Measurements from ENCODE around the gene SSX2IP. TPM values are rescaled to one million over a fixed set of nuclear protein-coding genes. Genes with fewer than 3 reads are reported as not detected.
"Not testable (repeated sequence)": the region's sequence is repeated elsewhere in the genome, so short reads cannot be mapped to it uniquely, and the experiment has no call there.

The SSX2IP gene
- total RNA-seq, 4 donors from 2014 or later: 2.9 to 34.3 (median 19.2) TPM

- H3K4me1 ChIP-seq: no peaks in the 10 kb centered on the region
- H3K4me3 ChIP-seq: no peak overlapping the region
- TF ChIP-seq POLR2A (IDR thresholded peaks at IDR 0.05) (no peak), CTCF (IDR thresholded peaks at IDR 0.05) (peak in 1 of 4 experiments; percentile 11)
- H3K9me3 ChIP-seq: no peaks in the 10 kb centered on the region
- H3K27ac ChIP-seq: no peak overlapping the region
- intact Hi-C loops (cut with DNase I; ENCODE audit: low total_unique reads): no loop called here
- no peak for DNase-seq
- H3K36me3 ChIP-seq: no peaks in the 10 kb centered on the region
- no peaks in the 10 kb centered on the region for H3K27me3 ChIP-seq
Observed at GRCh38 chr1:84724128-84724860, 34.0 kb upstream of the SSX2IP start.

- H3K36me3 ChIP-seq: no peaks in the 10 kb centered on the region
- TF ChIP-seq POLR2A (IDR thresholded peaks at IDR 0.05) (no peak), CTCF (IDR thresholded peaks at IDR 0.05) (no peak)
- peak; percentile 26 to 46 for DNase-seq
- no peaks in the 10 kb centered on the region for H3K9me3 ChIP-seq
- intact Hi-C loops (cut with DNase I; ENCODE audit: low total_unique reads): no loop called here
- H3K27ac ChIP-seq: peak overlapping the region; percentile 50 to 72
- H3K4me1 ChIP-seq: peaks cover 0 to 6% of the 10 kb centered on the region in 2 donors
- H3K27me3 ChIP-seq: no peaks in the 10 kb centered on the region
- H3K4me3 ChIP-seq: no peak overlapping the region
Observed at GRCh38 chr1:84722794-84723193, 32.5 kb upstream of the SSX2IP start.

GRCh38 chr1:84721872-84722271 is 31.6 kb upstream of the SSX2IP start:
- intact Hi-C loops (cut with DNase I; ENCODE audit: low total_unique reads); H3K36me3 ChIP-seq; H3K9me3 ChIP-seq; H3K27me3 ChIP-seq; H3K4me1 ChIP-seq; H3K4me3 ChIP-seq; DNase-seq: not testable (repeated sequence)
- H3K27ac ChIP-seq: peak overlapping the region in 1 of 2 donors; percentile 72

GRCh38 chr1:84721152-84721551 is 30.9 kb upstream of the SSX2IP start:
- H3K36me3 ChIP-seq: no peaks in the 10 kb centered on the region
- H3K27ac ChIP-seq: peak overlapping the region; percentile 58 to 72
- no peaks in the 10 kb centered on the region for H3K9me3 ChIP-seq
- H3K4me1 ChIP-seq: peaks cover 0 to 6% of the 10 kb centered on the region in 2 donors
- DNase-seq: no peak
- H3K4me3 ChIP-seq: no peak overlapping the region
- H3K27me3 ChIP-seq: no peaks in the 10 kb centered on the region
- intact Hi-C loops (cut with DNase I; ENCODE audit: low total_unique reads): no loop called here
- no peak for TF ChIP-seq CTCF (IDR thresholded peaks at IDR 0.05)
- no peak for TF ChIP-seq POLR2A (IDR thresholded peaks at IDR 0.05)

GRCh38 chr1:84720221-84720780 is 30.0 kb upstream of the SSX2IP start:
- Histone ChIP-seq H3K27me3 (no peaks in the 10 kb centered on the region), H3K36me3 (no peaks in the 10 kb centered on the region), H3K27ac (peak overlapping the region; percentile 48 to 58), H3K4me1 (peaks cover 0 to 6% of the 10 kb centered on the region in 2 donors), H3K4me3 (no peak overlapping the region), H3K9me3 (no peaks in the 10 kb centered on the region)
- TF ChIP-seq POLR2A (IDR thresholded peaks at IDR 0.05): no peak
- no peak for TF ChIP-seq CTCF (IDR thresholded peaks at IDR 0.05)
- intact Hi-C loops (cut with DNase I; ENCODE audit: low total_unique reads): no loop called here
- no peak for DNase-seq

Data from uterus (tissue), 4 donors.